ENCODE results near the gene LYVE1. TPM values are rescaled to one million over a fixed set of nuclear protein-coding genes. Genes with fewer than 3 reads are reported as not detected.

LYVE1 gene
- total RNA-seq, 1 donor: not detected

GRCh38 chr11:10580623-10581022 is 12.2 kb upstream of the LYVE1 start:
- no peak overlapping the region for H3K4me3 ChIP-seq (ENCODE audit: insufficient read depth, low read length)
- no peaks in the 10 kb centered on the region for H3K79me2 ChIP-seq (ENCODE audit: insufficient read depth, low read length)
- no peak overlapping the region for H3K27ac ChIP-seq (ENCODE audit: low read depth, low read length)
- no peak for DNase-seq (ENCODE audit: insufficient read length, low spot score, missing footprints)
- H3K27me3 ChIP-seq (ENCODE audit: insufficient read depth, low read length): no peaks in the 10 kb centered on the region
- H4K20me1 ChIP-seq (ENCODE audit: insufficient read depth, low read length): no peaks in the 10 kb centered on the region
- H3K4me1 ChIP-seq (ENCODE audit: insufficient read depth, low read length): peaks cover 16% of the 10 kb centered on the region
- TF ChIP-seq CTCF (IDR thresholded peaks at IDR 0.05; ENCODE audit: extremely low read depth, low read depth, low read length): no peak
- no peak overlapping the region for H3K4me2 ChIP-seq (ENCODE audit: insufficient read depth, low read length)
- no peaks in the 10 kb centered on the region for H3K36me3 ChIP-seq (ENCODE audit: insufficient read depth, low read length)
- no peaks in the 10 kb centered on the region for H3K9me3 ChIP-seq (ENCODE audit: low read depth, low read length)
- no peak overlapping the region for H2AFZ ChIP-seq (ENCODE audit: low read length)

- no peaks in the 10 kb centered on the region for H3K27me3 ChIP-seq (ENCODE audit: insufficient read depth, low read length)
- H3K9me3 ChIP-seq (ENCODE audit: low read depth, low read length): no peaks in the 10 kb centered on the region
- no peaks in the 10 kb centered on the region for H4K20me1 ChIP-seq (ENCODE audit: insufficient read depth, low read length)
- no peak overlapping the region for H2AFZ ChIP-seq (ENCODE audit: low read length)
- no peaks in the 10 kb centered on the region for H3K79me2 ChIP-seq (ENCODE audit: insufficient read depth, low read length)
- H3K36me3 ChIP-seq (ENCODE audit: insufficient read depth, low read length): no peaks in the 10 kb centered on the region
- no peak overlapping the region for H3K27ac ChIP-seq (ENCODE audit: low read depth, low read length)
- no peak overlapping the region for H3K4me3 ChIP-seq (ENCODE audit: insufficient read depth, low read length)
- peaks cover 15% of the 10 kb centered on the region for H3K4me1 ChIP-seq (ENCODE audit: insufficient read depth, low read length)
- TF ChIP-seq CTCF (IDR thresholded peaks at IDR 0.05; ENCODE audit: extremely low read depth, low read depth, low read length): no peak
- H3K4me2 ChIP-seq (ENCODE audit: insufficient read depth, low read length): no peak overlapping the region
- DNase-seq (ENCODE audit: insufficient read length, low spot score, missing footprints): no peak
These were observed 11.2 kb upstream of the LYVE1 start for GRCh38 chr11:10579700-10580099.

- Histone ChIP-seq H3K9me3 (ENCODE audit: low read depth, low read length) (no peaks in the 10 kb centered on the region), H3K36me3 (ENCODE audit: insufficient read depth, low read length) (no peaks in the 10 kb centered on the region), H3K27ac (ENCODE audit: low read depth, low read length) (no peak overlapping the region), H3K4me2 (ENCODE audit: insufficient read depth, low read length) (no peak overlapping the region), H3K4me1 (ENCODE audit: insufficient read depth, low read length) (no peaks in the 10 kb centered on the region), H2AFZ (ENCODE audit: low read length) (no peak overlapping the region), H4K20me1 (ENCODE audit: insufficient read depth, low read length) (no peaks in the 10 kb centered on the region), H3K79me2 (ENCODE audit: insufficient read depth, low read length) (no peaks in the 10 kb centered on the region), H3K27me3 (ENCODE audit: insufficient read depth, low read length) (no peaks in the 10 kb centered on the region), H3K4me3 (ENCODE audit: insufficient read depth, low read length) (no peak overlapping the region)
- DNase-seq (ENCODE audit: insufficient read length, low spot score, missing footprints): no peak
- TF ChIP-seq CTCF (IDR thresholded peaks at IDR 0.05; ENCODE audit: extremely low read depth, low read depth, low read length): no peak
These were observed 7.6 kb upstream of the LYVE1 start for GRCh38 chr11:10576035-10576398.

GRCh38 chr11:10575346-10576034 is 7.0 kb upstream of the LYVE1 start:
- H3K79me2 ChIP-seq (ENCODE audit: insufficient read depth, low read length): no peaks in the 10 kb centered on the region
- no peak for DNase-seq (ENCODE audit: insufficient read length, low spot score, missing footprints)
- no peaks in the 10 kb centered on the region for H3K36me3 ChIP-seq (ENCODE audit: insufficient read depth, low read length)
- no peaks in the 10 kb centered on the region for H4K20me1 ChIP-seq (ENCODE audit: insufficient read depth, low read length)
- TF ChIP-seq CTCF (IDR thresholded peaks at IDR 0.05; ENCODE audit: extremely low read depth, low read depth, low read length): no peak
- no peaks in the 10 kb centered on the region for H3K27me3 ChIP-seq (ENCODE audit: insufficient read depth, low read length)
- no peak overlapping the region for H3K4me2 ChIP-seq (ENCODE audit: insufficient read depth, low read length)
- no peak overlapping the region for H2AFZ ChIP-seq (ENCODE audit: low read length)
- no peaks in the 10 kb centered on the region for H3K9me3 ChIP-seq (ENCODE audit: low read depth, low read length)
- no peak overlapping the region for H3K4me3 ChIP-seq (ENCODE audit: insufficient read depth, low read length)
- no peaks in the 10 kb centered on the region for H3K4me1 ChIP-seq (ENCODE audit: insufficient read depth, low read length)
- no peak overlapping the region for H3K27ac ChIP-seq (ENCODE audit: low read depth, low read length)
